Mononuclear cell (primary cell): ENCODE results near the gene ADRM1. TPM values are rescaled to one million over a fixed set of nuclear protein-coding genes. Genes with fewer than 3 reads are reported as not detected.

Source experiments
- H3K27me3 ChIP-seq: 2 replicates; pipeline ENCODE4 v1.6.0; 2011; ENCODE audit warnings: low read length, control low read depth; ENCODE audit not compliant: insufficient read depth
- H3K4me1 ChIP-seq: 2 replicates; pipeline ENCODE4 v1.5.1; 2011; ENCODE audit warnings: mild to moderate bottlenecking, low read length, control low read depth; ENCODE audit not compliant: insufficient read depth
- H3K4me3 ChIP-seq: 2 replicates; pipeline ENCODE4 v1.5.1; 2011; ENCODE audit warnings: mild to moderate bottlenecking, low read length, moderate library complexity
- H3K9me3 ChIP-seq: 2 replicates; pipeline ENCODE4 v1.5.1; 2011; ENCODE audit warnings: low read depth, mild to moderate bottlenecking, control low read depth, low read length
- total RNA-seq: library from RNA; depleted of rRNA; stranded (reverse); fragments of >200 nt; gene quantifications from one replicate; pipeline ENCODE4 v1.2.3, GENCODE V29; 2012

ADRM1 gene
- total RNA-seq, 1 donor: 30.2 TPM

- H3K27me3 ChIP-seq: no peaks in the 10 kb centered on the region
- no peaks in the 10 kb centered on the region for H3K9me3 ChIP-seq
- peaks cover 24% of the 10 kb centered on the region for H3K4me1 ChIP-seq
- no peak overlapping the region for H3K4me3 ChIP-seq
Measured at GRCh38 chr20:62300319-62300718, 2.5 kb upstream of the ADRM1 start.

GRCh38 chr20:62301111-62301668 lies 1.6 kb upstream of the ADRM1 start:
- Histone ChIP-seq H3K9me3 (no peaks in the 10 kb centered on the region), H3K27me3 (no peaks in the 10 kb centered on the region), H3K4me1 (peaks cover 27% of the 10 kb centered on the region), H3K4me3 (no peak overlapping the region)

DNA sequence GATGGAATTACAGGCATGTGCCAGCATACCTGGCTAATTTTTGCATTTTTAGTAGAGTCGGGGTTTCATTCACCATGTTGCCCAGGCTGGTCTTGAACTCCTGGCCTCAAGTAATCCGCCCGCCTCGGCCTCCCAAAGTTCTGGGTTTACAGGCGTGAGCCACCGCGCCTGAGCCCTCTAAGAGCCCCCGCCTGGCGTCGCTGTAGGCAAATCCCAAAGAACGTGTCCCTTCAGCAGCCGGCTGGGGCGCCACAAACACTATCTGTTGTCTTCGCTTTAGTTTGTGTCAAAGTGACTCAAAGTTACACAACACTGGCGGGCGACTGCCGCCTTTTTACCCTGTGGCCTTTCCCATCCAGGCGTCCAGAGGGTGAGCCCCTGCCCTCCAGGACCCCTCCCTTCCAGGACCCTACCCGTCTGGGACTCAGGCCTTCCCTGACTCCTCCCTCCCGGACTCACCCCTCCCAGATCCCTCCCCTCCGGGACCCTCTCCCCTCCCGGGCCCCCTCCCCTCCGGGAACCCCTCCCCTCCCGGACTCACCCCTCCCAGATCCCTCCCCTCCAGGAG lies 940 bp upstream of the ADRM1 start:
- peak overlapping the region; percentile 71 for H3K4me3 ChIP-seq
- H3K9me3 ChIP-seq: no peaks in the 10 kb centered on the region
- H3K4me1 ChIP-seq: peaks cover 27% of the 10 kb centered on the region
- H3K27me3 ChIP-seq: no peaks in the 10 kb centered on the region

- peaks cover 27% of the 10 kb centered on the region for H3K4me1 ChIP-seq
- no peaks in the 10 kb centered on the region for H3K9me3 ChIP-seq
- peak overlapping the region; percentile 71 for H3K4me3 ChIP-seq
- no peaks in the 10 kb centered on the region for H3K27me3 ChIP-seq
Measured at GRCh38 chr20:62303062-62303339, 204 bp downstream of the ADRM1 start.

DNA sequence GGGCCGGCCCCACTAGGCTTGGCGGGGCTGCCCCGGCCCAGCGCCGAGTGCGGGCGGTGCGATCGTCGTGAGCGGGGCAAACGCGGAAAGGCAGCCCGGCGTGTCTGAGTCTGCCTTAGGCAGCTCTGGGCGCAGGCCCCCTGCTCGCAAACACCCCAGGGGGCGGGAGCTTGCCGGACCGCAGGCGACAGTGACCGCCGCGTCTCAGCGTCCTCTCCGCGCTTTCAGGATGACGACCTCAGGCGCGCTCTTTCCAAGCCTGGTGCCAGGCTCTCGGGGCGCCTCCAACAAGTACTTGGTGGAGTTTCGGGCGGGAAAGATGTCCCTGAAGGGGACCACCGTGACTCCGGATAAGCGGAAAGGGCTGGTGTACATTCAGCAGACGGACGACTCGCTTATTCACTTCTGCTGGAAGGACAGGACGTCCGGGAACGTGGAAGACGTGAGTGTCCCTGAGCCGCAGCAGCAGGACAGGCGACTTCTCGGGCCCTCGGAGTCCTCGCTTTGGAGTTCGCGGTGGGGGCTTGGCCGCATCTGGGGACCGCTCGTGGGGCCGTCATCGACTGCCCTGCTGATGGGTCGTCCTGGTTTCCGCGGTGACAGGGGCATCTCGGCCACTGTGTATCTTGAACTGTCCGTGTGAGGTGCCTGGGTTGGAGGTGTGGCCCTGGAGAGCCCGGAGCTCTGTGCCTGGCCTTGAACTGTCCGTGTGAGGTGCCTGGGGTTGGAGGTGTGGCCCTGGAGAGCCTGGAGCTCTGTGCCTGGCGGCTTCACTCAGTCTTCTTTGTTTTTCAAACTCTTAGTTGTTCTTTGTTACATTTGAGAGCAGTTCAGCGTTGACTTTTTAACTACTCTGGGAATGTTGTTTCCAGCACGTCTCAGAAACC lies 786 bp downstream of the ADRM1 start:
- Histone ChIP-seq H3K4me1 (peaks cover 27% of the 10 kb centered on the region), H3K27me3 (no peaks in the 10 kb centered on the region), H3K4me3 (peak overlapping the region; percentile 71), H3K9me3 (no peaks in the 10 kb centered on the region)

GRCh38 chr20:62304331-62305148 lies 1.7 kb downstream of the ADRM1 start:
- H3K9me3 ChIP-seq: no peaks in the 10 kb centered on the region
- H3K4me1 ChIP-seq: peaks cover 27% of the 10 kb centered on the region
- no peak overlapping the region for H3K4me3 ChIP-seq
- H3K27me3 ChIP-seq: no peaks in the 10 kb centered on the region

DNA sequence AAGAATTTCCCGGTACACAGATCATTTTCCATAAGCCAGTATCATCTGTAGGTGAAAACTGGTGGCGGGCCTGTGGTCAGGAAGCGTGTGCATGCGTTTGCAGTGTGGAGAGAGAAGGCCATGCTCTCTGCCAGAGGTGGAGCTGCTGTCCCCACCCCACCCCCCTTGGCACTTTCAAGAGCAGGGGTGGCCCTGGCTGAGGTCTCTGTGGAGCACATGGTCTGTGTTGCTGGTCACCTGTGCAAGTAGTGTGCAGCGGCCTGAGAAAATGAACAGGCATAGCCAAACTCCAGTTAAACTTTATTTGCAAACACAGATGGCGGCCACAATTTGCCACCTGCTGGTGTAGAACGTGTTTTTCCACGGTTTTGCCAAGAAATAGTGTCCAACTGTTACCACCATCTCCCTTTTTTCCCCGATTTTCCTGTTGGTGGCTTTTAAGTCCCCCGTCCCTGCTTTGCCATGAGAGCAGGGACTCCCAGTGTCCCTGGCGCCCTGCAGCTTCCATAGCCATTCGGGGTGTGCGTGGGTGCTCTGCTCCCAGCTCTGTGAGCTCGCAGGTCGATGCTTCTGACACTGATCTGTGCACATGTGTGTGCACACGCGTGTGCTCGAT lies 2.5 kb downstream of the ADRM1 start:
- no peak overlapping the region for H3K4me3 ChIP-seq

DNA sequence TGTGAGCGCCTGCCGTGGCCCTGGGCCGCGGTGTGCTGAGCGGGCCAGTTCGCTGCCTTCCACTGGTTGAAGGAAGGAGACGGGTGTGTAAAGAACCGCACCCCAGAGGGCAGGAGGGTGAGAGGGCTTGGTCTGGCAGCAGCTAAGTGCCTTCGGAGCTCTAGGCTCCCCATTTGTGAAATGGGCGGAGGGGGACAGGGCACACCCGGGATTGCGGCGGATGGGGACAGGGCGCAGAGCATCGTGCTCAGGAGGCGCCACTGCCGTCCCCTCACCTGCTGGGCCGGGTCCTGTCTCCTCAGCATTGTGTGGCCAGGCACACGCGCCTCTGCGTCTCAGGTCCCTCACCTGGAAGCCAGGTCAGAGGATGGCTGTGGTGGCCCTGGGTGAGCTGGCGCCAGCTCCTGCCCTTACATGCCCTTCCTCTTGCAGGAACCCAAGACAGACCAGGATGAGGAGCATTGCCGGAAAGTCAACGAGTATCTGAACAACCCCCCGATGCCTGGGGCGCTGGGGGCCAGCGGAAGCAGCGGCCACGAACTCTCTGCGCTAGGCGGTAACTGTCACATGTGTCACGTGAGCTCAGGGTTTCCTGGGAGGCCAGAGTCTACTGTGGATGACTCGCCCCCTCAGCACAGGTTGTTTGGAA lies 3.1 kb downstream of the ADRM1 start:
- H3K4me3 ChIP-seq: no peak overlapping the region
- H3K9me3 ChIP-seq: no peaks in the 10 kb centered on the region
- no peaks in the 10 kb centered on the region for H3K27me3 ChIP-seq
- peaks cover 27% of the 10 kb centered on the region for H3K4me1 ChIP-seq

More for the DNA sequence above, 2.5 kb downstream of the ADRM1 start:
- peaks cover 27% of the 10 kb centered on the region for H3K4me1 ChIP-seq
- H3K9me3 ChIP-seq: no peaks in the 10 kb centered on the region
- no peaks in the 10 kb centered on the region for H3K27me3 ChIP-seq

DNA sequence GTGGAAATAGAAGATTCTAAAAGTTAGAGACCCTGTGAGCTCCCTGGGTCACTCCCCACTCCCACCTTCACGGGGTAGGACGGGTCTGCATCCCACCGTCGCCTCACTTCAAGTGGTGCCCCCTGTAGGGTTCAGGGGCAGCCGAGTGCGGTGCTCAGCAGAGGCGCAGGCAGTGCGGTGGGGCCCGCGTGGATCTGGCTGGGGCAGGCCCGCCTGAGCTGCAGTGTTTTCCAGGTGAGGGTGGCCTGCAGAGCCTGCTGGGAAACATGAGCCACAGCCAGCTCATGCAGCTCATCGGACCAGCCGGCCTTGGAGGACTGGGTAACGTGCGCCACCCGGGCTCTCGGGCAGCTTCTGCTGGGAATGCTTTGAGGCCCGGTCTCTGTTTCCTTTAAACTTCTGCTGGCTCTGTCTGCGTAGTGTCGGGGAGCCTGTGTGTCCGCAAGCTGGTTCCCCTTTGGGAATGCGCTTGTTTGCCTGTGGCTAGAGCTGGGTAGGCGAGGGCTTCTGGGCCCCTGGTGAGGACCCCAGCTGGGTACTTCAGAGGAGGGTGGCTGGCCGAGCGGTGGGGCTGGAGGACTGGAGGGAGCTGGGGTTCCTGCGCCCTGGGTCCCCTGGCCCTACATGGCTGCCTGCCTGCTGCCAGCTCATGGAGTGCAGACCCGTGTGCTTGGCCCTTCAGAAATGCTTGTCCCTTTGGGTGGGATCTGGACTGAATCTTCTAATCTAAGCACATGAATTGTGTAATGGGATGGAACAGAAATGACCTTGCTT lies 3.8 kb downstream of the ADRM1 start:
- Histone ChIP-seq H3K4me1 (peaks cover 25% of the 10 kb centered on the region), H3K9me3 (no peaks in the 10 kb centered on the region), H3K4me3 (no peak overlapping the region), H3K27me3 (no peaks in the 10 kb centered on the region)

DNA sequence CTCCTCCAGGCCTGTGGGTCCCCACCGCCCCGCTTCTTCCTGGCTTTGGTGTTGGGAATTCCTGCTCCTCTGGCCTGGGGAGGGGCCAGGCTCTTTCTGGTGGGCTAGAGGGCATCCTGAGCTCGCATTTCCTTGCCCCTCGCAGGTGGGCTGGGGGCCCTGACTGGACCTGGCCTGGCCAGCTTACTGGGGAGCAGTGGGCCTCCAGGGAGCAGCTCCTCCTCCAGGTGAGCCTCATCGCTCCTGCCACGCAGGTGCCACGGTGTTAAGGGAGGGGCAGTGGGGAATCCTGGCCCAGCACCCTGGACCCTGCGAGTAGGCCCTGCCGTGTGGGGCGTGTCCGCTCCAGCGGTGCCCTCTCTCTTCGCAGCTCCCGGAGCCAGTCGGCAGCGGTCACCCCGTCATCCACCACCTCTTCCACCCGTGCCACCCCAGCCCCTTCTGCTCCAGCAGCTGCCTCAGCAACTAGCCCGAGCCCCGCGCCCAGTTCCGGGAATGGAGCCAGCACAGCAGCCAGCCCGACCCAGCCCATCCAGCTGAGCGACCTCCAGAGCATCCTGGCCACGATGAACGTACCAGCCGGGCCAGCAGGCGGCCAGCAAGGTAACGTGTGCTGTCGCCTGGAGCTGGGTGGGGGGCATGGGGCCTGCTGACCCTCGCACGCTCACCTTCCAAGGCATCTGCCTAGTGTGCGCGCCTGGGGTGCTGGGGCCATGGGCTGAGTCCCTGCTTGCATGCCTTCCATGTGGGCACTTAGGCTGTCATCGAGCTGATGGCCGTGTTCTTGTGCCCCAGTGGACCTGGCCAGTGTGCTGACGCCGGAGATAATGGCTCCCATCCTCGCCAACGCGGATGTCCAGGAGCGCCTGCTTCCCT lies 4.7 kb downstream of the ADRM1 start:
- Histone ChIP-seq H3K4me3 (no peak overlapping the region), H3K9me3 (no peaks in the 10 kb centered on the region), H3K4me1 (peaks cover 24% of the 10 kb centered on the region), H3K27me3 (no peaks in the 10 kb centered on the region)

GRCh38 chr20:62308102-62308822 lies 5.5 kb downstream of the ADRM1 start:
- H3K9me3 ChIP-seq: no peaks in the 10 kb centered on the region
- peaks cover 24% of the 10 kb centered on the region for H3K4me1 ChIP-seq
- H3K4me3 ChIP-seq: no peak overlapping the region
- H3K27me3 ChIP-seq: no peaks in the 10 kb centered on the region

- Histone ChIP-seq H3K4me3 (no peak overlapping the region), H3K9me3 (no peaks in the 10 kb centered on the region), H3K27me3 (no peaks in the 10 kb centered on the region), H3K4me1 (peaks cover 13% of the 10 kb centered on the region)
Measured at GRCh38 chr20:62309198-62309944, 6.6 kb downstream of the ADRM1 start.
